CD4-positive, alpha-beta T cell (primary cell): ENCODE data around the gene LCMT1. TPM values are rescaled to one million over a fixed set of nuclear protein-coding genes. Genes with fewer than 3 reads are reported as not detected.

Experiments
- ATAC-seq: fragments of 200-7000 bp; cut with Tn5 transposase; one replicate; pipeline ENCODE4 v1.10.0; 2022; ENCODE audit warnings: mild to moderate bottlenecking; ENCODE audit not compliant: poor library complexity
- CTCF ChIA-PET: fragments of 350-600 bp; sonication (Branson Sonifier 250); formaldehyde crosslinking; loops from one replicate; lab custom pipeline; 2021; ENCODE audit warnings: antibody characterized with exemption, inconsistent platforms; lab: Charles Lee
- POLR2A ChIA-PET: fragments of 350-600 bp; sonication (Branson Sonifier 250); formaldehyde crosslinking; loops from one replicate; lab custom pipeline; 2021; ENCODE audit warnings: antibody characterized with exemption, inconsistent platforms; lab: Charles Lee
- DNase-seq, 14 experiments: peaks; one replicate each; pipeline ENCODE4 v3.0.0-alpha.2; 2013 to 2020; ENCODE audit warnings: mixed read lengths in 2 of 14
- H3K27ac ChIP-seq, 2 donors: one replicate each; pipeline versions ENCODE4 v1.5.1 to v1.7.0; 2013; ENCODE audit warnings: low read length in 2 of 2, low read depth in 1 of 2, mild to moderate bottlenecking in 1 of 2
- H3K27me3 ChIP-seq, 2 experiments: 1 replicate in 1 of 2; 2 replicates in 1 of 2; pipeline versions ENCODE4 v1.6.1 to v1.7.0; 2013; ENCODE audit warnings: low read length in 2 of 2, control low read depth in 1 of 2, mild to moderate bottlenecking in 1 of 2, moderate library complexity in 1 of 2; ENCODE audit not compliant: insufficient read depth in 2 of 2, control insufficient read depth in 1 of 2
- H3K36me3 ChIP-seq: one replicate; pipeline ENCODE4 v1.6.1; 2013; ENCODE audit warnings: low read length, control low read depth; ENCODE audit not compliant: insufficient read depth
- H3K4me1 ChIP-seq: one replicate; pipeline ENCODE4 v1.6.1; 2013; ENCODE audit warnings: low read length, control low read depth; ENCODE audit not compliant: insufficient read depth
- H3K4me3 ChIP-seq: one replicate; pipeline ENCODE4 v1.5.1; 2013; ENCODE audit warnings: mild to moderate bottlenecking, low read length, moderate library complexity
- H3K9me3 ChIP-seq, 2 experiments: 1 replicate in 1 of 2; 2 replicates in 1 of 2; pipeline versions ENCODE4 v1.6.1 to v1.7.0; 2013; ENCODE audit warnings: low read length in 2 of 2, mild to moderate bottlenecking in 2 of 2, control low read depth in 1 of 2, moderate library complexity in 1 of 2; ENCODE audit not compliant: control insufficient read depth in 1 of 2, insufficient read depth in 1 of 2
- H3K27ac Mint-ChIP-seq: one replicate; pipeline ENCODE4 v1.8.0; 2020; ENCODE audit warnings: mixed read lengths
- H3K27me3 Mint-ChIP-seq: one replicate; pipeline ENCODE4 v1.8.0; 2021; ENCODE audit warnings: mixed read lengths
- H3K36me3 Mint-ChIP-seq: one replicate; pipeline ENCODE4 v1.8.0; 2021; ENCODE audit warnings: low read depth, mixed read lengths
- H3K4me1 Mint-ChIP-seq: one replicate; pipeline ENCODE4 v1.8.0; 2021; ENCODE audit warnings: low read depth, mixed read lengths
- H3K4me3 Mint-ChIP-seq: one replicate; pipeline ENCODE4 v1.8.0; 2020; ENCODE audit warnings: mild to moderate bottlenecking, mixed read lengths
- H3K9me3 Mint-ChIP-seq: one replicate; pipeline ENCODE4 v1.8.0; 2020; ENCODE audit warnings: mixed read lengths
- CTCF ChIP-seq: fragments of 200-600 bp; IDR thresholded peaks from one replicate; pipeline ENCODE4 v1.8.0; 2022; ENCODE audit warnings: antibody characterized with exemption, mild to moderate bottlenecking
- intact Hi-C, 2 experiments: fragments of 100-400 bp; cut with DNase I in 1 of 2; cut with micrococcal nuclease in 1 of 2; formaldehyde crosslinking; loops; one replicate each; pipeline versions ENCODE4 v1.15.1 to v1.9.0; 2023 to 2025; cut with DNase I, micrococcal nuclease
- total RNA-seq, 174 experiments: library from RNA in 2 of 174; stranded (reverse) in 2 of 174; gene quantifications; one replicate each; pipeline ENCODE4 v1.2.3 and lab custom pipeline; 2021 to 2026

Gene LCMT1
- total RNA-seq, 2 experiments from 2014 or later: 22.5 to 28.2 TPM

GRCh38 chr16:25198021-25198420 lies 86.5 kb downstream of the LCMT1 start:
- POLR2A ChIA-PET: no interaction called here

GRCh38 chr16:25199457-25199856 lies 87.9 kb downstream of the LCMT1 start:
- no peaks in the 10 kb centered on the region for H3K9me3 ChIP-seq
- intact Hi-C loops: no loop called here
- Mint-ChIP-seq H3K4me1 (no peaks in the 10 kb centered on the region), H3K27me3 (no peaks in the 10 kb centered on the region), H3K4me3 (no peak overlapping the region), H3K9me3 (no peaks in the 10 kb centered on the region), H3K27ac (no peak overlapping the region), H3K36me3 (no peaks in the 10 kb centered on the region)
- CTCF ChIA-PET: no interaction called here
- no peak for TF ChIP-seq CTCF
- no peak overlapping the region for H3K27ac ChIP-seq
- POLR2A ChIA-PET: no interaction called here
- H3K27me3 ChIP-seq: no peaks in the 10 kb centered on the region
- DNase-seq: no peak
- no peaks in the 10 kb centered on the region for H3K36me3 ChIP-seq
- H3K4me3 ChIP-seq: no peak overlapping the region
- ATAC-seq: no peak
- H3K4me1 ChIP-seq: no peaks in the 10 kb centered on the region

More at GRCh38 chr16:25198021-25198420, 86.5 kb downstream of the LCMT1 start:
- Histone ChIP-seq H3K4me1 (no peaks in the 10 kb centered on the region), H3K9me3 (no peaks in the 10 kb centered on the region), H3K27me3 (no peaks in the 10 kb centered on the region), H3K27ac (no peak overlapping the region), H3K36me3 (no peaks in the 10 kb centered on the region), H3K4me3 (no peak overlapping the region)
- Mint-ChIP-seq H3K9me3 (no peaks in the 10 kb centered on the region), H3K4me3 (no peak overlapping the region), H3K36me3 (no peaks in the 10 kb centered on the region), H3K4me1 (no peaks in the 10 kb centered on the region), H3K27ac (no peak overlapping the region), H3K27me3 (no peaks in the 10 kb centered on the region)
- intact Hi-C loops: no loop called here
- DNase-seq (no peak), ATAC-seq (no peak)
- no peak for TF ChIP-seq CTCF
- CTCF ChIA-PET: no interaction called here

DNA sequence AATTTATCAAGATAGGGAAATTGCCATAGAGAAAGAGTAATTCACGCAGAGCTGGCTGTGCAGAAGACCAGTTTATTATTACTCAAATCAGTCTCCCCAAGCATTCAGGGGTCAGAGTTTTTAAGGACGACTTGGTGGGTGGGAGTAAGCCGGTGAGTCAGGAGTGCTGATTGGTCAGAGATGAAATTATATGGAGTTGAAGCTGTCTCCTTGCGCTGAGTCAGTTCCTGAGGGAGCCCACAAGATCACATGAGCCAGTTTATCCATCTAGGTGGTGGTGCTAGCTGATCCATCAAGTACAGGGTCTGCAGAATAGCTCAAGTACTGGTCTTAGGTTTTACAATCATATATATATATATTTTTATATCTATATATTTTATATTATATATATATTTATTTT lies 99.2 kb downstream of the LCMT1 start:
- DNase-seq: no peak
- intact Hi-C loops: no loop called here
- no peak for ATAC-seq
- H3K9me3 ChIP-seq: no peaks in the 10 kb centered on the region
- POLR2A ChIA-PET: no interaction called here
- Mint-ChIP-seq H3K4me1 (no peaks in the 10 kb centered on the region), H3K4me3 (no peak overlapping the region), H3K36me3 (no peaks in the 10 kb centered on the region), H3K9me3 (no peaks in the 10 kb centered on the region), H3K27ac (no peak overlapping the region), H3K27me3 (no peaks in the 10 kb centered on the region)
- no peak for TF ChIP-seq CTCF
- H3K27ac ChIP-seq: no peak overlapping the region
- CTCF ChIA-PET: interaction anchor here (1.5 kb wide), 1 partner anchor 15 kb away, joined by 5 read pairs; no protein-coding TSS in a partner anchor
- H3K4me1 ChIP-seq: no peaks in the 10 kb centered on the region
- H3K4me3 ChIP-seq: no peak overlapping the region
- no peaks in the 10 kb centered on the region for H3K27me3 ChIP-seq
- no peaks in the 10 kb centered on the region for H3K36me3 ChIP-seq
